Activated CD8-positive, alpha-beta memory T cell treated with anti-CD3 and anti-CD28 coated beads for 36 hours (primary cell): Measurements from ENCODE around the gene NEGR1. TPM values are rescaled to one million over a fixed set of nuclear protein-coding genes. Genes with fewer than 3 reads are reported as not detected.
"Not testable (repeated sequence)": the region's sequence is repeated elsewhere in the genome, so short reads cannot be mapped to it uniquely, and the experiment has no call there.

ENCODE experiments used
- CTCF ChIA-PET: fragments of 350-600 bp; sonication (Branson Sonifier 250); formaldehyde crosslinking; loops from one replicate; lab custom pipeline; 2021; ENCODE audit warnings: antibody characterized with exemption; lab: Charles Lee
- POLR2A ChIA-PET: fragments of 350-600 bp; sonication (Branson Sonifier 250); formaldehyde crosslinking; loops from one replicate; lab custom pipeline; 2021; ENCODE audit warnings: antibody characterized with exemption; lab: Charles Lee
- total RNA-seq, 2 experiments: library from RNA; stranded (reverse); gene quantifications; one replicate each; pipeline ENCODE4 v1.2.3, GENCODE V29; 2021

Gene NEGR1
- total RNA-seq, 2 experiments from 2014 or later, result not detected

DNA sequence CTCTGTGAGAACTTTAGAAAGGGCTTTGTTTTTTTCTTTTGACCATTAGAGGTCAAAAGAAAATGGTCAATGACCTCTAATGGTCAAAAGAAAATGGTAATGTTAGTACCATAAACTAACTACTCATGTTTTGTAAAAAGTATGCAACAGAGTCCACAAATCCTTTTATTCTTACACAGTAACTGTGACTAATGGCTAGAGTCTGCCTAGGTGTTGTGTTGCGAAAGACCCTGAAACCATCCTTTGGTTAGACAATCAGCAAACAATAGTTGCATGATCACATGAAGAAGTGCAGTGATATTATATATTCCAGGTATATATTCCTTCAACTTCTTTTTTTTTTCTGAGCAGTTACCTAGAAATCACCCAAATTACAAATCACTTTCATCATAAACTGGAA lies 40.9 kb downstream of the NEGR1 start:
- POLR2A ChIA-PET, result no interaction called here

DNA sequence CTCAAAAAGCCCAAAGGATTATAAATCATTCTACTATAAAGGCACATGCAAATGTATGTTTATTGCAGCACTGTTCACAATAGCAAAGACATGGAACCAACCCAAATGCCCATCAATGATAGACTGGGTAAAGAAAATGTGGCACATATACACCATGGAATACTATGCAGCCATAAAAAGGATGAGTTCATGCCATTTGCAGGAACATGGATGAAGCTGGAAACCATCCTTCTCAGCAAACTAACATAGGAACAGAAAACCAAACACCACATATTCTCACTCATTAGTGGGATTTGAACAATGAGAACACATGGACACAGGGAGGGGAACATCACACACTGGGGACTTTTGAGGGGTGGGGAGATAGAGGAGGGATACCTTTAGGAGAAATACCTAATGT lies 46.4 kb downstream of the NEGR1 start:
- POLR2A ChIA-PET, CTCF ChIA-PET: not testable (repeated sequence)

More for the DNA sequence above, 40.9 kb downstream of the NEGR1 start:
- CTCF ChIA-PET, result no interaction called here

DNA sequence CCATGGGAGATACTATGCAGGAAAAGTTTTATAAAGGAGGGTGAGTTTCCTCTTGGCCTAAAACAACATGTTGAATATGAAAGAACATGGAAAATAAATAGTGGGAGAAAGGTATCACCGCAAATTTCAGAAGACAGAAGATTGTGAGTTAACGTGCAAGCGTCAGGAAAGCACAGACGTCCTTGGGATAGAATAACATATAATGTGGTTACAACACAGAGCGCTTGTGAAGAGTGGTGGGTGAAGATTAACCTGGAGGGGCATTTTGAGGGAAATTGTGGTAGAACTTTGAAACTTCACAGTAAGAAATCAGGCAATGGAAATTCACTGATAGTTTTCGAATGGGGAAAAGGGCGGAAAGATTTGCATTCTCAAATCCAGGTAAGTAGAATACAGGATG lies 47.3 kb downstream of the NEGR1 start:
- ChIA-PET POLR2A (no interaction called here), CTCF (no interaction called here)

DNA sequence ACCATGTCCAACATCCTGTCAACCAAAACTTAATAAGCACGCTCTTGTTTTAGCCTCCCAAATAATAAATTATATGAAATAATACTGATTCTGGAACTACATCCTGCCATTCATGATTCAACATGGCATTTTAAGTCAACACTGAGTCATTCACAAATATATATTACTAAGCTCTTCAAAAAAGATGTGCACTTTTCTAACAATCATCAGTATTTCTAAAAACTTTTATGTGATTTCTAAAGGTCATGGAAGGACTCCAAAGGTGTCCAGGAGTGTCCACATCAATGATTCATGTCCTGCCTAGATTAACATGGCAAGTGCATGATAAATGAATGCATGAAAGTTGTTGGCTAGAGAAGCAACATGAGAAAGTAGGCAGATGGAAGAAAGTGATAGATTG lies 51.6 kb downstream of the NEGR1 start:
- CTCF ChIA-PET, result no interaction called here
- POLR2A ChIA-PET, result no interaction called here

DNA sequence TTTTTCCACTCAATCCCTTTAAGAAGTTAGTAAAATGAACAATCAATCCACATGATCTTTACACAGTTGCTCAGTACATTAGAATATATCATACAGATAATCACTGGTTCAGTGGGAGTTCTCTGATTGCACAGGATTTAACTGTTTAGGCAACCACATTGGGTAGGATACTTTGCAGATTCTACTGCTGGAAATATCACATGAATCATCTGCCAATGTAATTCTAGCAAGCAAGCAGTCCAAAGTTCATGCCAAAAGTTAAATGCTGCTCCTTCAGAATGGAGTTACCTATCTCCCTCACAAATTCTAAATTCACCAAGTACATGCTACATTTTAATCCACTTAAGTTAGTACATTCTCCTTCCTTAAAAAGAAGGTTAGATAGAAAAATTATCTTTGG lies 52.4 kb downstream of the NEGR1 start:
- CTCF ChIA-PET, result no interaction called here
- POLR2A ChIA-PET, result no interaction called here

DNA sequence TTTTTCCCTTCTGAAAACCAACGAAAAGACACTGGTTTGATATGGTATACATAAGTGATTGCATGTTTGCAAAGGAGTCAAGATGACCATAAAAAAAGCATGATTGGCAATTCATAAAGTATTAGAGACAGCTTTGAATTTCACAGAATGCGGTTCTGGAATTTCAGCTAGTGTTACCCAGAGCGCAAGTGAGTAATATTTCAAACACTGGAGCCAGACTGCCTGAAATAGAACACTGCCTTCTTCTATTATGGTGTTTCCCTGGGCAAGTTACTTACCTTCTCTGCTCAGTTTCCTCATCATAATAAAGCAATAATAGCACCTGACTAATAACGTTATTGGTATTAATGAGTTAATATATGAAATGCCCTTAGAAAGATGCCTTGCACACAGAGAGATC lies 54.7 kb downstream of the NEGR1 start:
- POLR2A ChIA-PET, result no interaction called here
- CTCF ChIA-PET, result no interaction called here

DNA sequence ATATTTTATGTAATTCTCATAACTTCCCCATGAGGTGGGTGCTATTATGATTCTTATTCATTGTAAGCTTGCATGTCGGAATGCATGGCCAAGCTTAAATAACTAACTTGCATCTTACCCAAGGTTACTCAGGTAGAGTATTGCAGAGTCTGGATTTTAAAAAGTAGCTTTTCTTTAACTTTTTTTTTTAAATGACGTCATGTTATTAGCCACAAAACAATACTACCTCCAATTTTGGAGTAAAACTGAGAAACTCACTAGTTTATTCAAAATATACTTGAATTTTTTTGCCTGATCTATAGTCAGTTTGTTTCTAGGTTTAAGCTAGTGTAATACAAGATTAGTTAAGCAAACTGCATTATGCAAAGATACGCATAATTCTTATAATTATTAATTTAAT lies 57.8 kb downstream of the NEGR1 start:
- POLR2A ChIA-PET, result no interaction called here
- CTCF ChIA-PET, result no interaction called here

DNA sequence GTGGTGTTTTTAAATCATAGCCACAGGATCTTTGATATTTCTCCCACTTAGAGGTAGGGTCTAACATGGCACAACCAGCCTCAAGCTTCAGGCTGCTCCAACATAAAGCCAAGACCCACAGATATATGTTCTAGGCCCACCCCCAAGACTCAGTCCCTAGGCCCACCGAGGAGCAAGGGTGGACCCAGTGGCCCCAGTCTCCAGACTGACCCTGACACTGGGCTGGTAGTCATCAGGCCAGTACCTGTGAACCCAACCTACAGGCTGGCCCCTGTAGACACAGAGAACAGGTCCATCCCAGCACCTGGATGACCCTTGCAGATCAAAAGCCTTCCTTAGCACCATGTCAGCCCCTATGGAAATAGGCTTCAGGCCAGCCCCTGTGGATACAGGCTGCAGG lies 60.5 kb downstream of the NEGR1 start:
- ChIA-PET CTCF (no interaction called here), POLR2A (no interaction called here)

DNA sequence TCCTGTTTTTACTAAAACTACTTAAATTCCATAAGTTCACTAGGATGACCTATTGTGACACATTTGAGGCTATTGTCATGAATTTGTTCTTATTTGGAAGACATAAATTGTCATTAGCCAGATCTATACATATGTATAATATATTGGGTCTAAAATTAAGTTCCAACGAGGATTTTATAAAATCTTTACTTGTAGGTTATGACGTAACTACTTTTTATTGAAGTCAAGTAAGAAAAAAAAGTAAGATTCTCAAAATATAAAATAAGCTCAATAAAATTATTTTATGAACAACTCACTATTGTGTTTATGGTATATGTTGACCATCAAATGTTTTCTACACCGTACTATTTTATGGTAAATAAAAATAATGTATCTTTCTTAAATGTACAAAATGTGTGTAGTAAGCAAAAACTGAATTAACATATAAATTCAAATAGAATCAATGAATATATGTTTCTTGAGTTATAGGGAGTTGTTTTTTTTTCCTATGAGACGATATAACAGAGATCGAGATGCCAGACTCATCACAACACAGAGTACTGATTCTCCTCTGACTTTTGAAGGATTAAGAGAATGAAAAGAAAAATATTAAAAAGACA lies 64.1 kb downstream of the NEGR1 start:
- ChIA-PET POLR2A (no interaction called here), CTCF (no interaction called here)

DNA sequence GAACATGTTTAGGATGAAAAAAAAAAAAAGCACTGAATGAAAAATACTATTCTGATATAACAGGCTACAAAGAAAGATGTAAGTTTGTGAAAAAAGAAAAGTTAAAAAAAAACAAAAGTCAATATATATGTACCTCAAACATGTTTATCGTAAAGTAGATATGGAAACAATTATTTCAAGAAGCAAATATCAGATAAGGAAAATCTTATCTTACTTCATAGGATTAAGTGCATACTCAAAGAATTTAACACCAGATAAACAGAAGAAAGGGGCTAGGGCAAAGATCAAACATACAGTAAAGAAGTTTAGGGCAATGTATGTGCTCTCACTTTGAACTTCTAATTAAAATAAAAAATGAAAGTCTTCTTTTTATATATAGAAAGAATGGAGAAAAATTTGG lies 75.3 kb downstream of the NEGR1 start:
- POLR2A ChIA-PET, result no interaction called here
- CTCF ChIA-PET, result no interaction called here

DNA sequence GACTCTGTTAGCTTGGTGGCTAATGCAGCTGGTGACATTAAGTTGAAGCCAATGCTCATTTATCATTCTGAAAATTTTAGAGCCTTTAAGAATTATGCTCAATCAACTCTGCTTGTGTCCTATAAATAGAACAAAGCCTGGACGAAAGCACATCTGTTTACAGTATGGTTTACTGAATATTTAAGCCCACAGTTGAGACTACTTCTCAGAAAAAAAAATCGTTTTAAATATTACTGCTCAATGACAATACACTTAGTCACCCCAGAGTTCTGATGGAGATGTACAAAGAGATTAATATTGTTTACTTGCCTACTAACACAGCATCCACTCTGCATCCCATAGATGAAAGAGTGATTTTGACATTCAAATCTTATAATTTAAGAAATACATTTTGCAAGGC lies 79.6 kb downstream of the NEGR1 start:
- CTCF ChIA-PET, result no interaction called here
- POLR2A ChIA-PET, result no interaction called here

DNA sequence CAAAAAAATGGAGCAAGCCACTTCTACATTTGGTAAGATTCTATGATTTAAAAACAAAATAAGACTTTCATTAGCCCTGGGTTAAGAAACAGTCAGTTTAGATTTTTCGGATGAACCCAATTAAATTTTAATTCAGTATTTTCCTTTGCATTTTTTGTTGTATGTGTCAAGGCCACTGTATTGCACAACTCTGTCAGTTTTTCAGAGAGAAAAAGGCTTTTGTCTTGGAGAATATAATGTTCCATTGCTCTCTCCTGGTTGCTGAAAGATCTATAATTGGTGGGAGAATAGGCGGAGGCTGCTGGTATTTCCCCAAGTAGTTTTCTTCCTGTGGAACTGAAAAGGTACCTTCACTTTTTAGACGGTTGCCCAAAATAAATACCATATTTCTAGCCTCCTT lies 84.6 kb downstream of the NEGR1 start:
- ChIA-PET CTCF (no interaction called here), POLR2A (no interaction called here)

DNA sequence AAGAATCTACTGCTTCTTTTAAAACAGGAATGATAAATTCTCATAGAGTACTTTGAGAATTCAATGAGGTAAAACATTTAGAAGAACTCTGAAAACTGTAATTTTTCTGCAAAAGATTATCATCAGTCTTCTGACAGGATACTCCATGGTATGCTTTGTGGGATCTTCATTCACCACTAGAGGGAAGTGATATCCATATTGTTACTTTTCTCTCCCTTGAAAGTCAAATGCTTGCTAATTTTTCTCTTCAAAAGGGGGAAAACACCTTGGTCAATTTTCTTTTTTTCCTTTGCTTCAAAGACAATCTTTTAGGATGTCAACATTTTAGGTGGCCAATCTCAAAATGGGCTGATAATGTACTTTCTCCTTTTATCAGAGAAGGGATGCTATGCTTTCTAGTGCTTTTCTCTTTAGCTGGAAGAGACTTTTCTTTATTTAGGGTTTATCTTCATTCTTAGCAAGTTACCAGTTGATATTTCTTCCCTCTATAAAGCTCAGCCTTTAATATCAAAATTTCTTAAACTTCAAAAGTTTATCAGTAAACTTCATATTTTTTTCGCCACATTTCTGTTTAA lies 95.5 kb downstream of the NEGR1 start:
- ChIA-PET POLR2A (no interaction called here), CTCF (no interaction called here)

DNA sequence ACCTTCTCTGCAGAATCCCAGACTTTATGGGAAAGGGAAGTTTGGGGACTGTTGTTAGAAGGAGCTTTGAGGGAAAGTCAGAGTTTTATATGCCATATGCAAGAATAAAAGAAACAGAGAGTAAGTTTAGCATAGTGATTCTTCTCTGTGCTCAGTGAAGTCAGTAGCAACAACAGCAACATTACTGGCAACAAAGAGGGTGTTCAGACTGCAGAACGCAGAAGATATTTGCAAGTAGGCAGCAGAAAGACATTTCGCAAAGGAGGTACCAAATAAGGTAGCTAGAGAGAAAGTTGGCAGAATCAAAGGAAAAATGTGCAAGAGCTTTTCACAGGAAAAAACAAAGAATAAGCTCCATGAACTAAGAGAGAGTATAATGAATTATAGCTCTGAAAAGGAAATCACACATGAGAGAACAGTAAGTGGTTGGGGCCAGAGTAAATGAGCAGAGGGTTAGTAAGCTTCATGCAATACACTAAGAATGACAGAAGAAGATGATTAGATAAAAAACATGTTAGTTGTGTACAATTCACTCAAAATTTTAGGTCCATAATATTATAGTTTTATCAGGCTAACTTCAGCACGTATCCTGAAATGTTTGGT lies 98.1 kb downstream of the NEGR1 start:
- CTCF ChIA-PET, result no interaction called here
- POLR2A ChIA-PET, result no interaction called here

DNA sequence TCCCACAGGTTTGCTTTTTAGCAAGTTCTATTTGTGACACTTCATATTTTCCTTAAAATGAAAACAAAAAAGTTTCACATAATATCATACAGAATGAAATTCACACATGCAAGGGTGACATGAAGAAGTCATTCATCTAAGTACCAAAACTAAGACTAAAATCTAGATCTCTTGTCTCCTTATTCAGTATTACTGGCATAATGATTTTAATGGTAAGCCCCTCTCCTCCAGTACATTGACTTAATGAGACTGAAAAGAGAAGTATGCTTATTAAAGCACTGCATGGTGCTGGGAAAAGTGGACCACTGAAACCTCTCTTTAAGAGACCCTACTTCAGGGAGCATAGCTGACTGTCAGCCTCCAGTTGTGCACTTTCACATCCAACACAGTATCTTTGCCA lies 99.5 kb downstream of the NEGR1 start:
- CTCF ChIA-PET, result no interaction called here
- POLR2A ChIA-PET, result no interaction called here

DNA sequence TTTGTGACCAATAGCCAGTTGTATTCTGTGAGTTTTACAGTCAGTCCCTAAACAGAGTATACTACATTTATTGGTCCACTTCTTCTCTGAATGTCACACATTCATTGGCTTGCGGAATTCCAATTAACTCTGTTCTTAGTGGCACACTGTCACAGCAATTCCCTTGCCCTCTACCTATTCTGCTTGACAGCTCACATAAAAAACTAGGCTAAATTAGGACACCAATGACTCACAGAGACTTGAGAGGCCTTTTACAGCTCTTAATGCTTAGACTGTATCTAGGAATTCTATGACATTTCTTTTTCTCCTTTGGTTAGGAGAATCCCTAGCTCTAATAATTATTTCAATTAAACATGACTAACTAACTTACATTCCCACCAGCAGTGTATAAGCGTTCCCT lies 104.1 kb downstream of the NEGR1 start:
- ChIA-PET POLR2A (no interaction called here), CTCF (no interaction called here)

DNA sequence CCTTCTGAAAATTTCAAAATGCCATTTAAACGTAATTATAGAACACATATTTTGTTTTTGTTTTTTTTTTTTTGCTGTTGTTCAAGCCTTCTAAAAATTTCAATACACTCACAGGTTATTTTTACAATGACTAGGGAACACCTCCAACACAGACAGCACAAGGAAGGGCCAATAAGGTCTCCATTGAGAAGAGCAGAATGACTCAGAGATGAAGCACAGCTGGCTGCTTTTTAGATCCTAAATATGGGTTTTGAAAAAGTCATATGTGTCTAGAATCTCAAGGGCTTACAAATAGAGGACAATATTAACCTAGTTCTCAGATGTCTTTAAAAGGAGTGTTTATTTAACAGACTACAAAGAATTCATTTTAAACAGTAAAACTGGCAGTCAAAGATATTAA lies 104.6 kb downstream of the NEGR1 start:
- POLR2A ChIA-PET, result no interaction called here

DNA sequence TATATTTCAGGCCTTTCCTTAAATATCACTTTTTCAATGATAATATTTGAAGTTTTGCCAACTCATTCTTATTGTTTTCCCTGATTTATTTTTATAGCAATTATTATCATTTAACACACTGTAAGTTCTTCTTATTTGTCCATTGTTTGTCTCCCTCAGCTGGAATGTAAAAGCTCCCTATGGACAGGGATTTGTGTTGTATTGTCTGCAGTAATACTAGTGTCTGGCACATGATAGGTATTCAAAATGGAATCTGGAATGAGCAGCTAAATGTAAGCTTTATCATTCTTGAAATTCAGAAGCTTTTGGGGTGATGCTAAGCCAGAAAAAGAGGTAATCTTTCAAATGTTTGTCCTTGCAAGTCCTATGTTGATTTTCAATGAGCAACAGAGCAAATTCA lies 112.1 kb downstream of the NEGR1 start:
- ChIA-PET POLR2A (no interaction called here), CTCF (no interaction called here)

More for the DNA sequence above, 104.6 kb downstream of the NEGR1 start:
- CTCF ChIA-PET, result no interaction called here

DNA sequence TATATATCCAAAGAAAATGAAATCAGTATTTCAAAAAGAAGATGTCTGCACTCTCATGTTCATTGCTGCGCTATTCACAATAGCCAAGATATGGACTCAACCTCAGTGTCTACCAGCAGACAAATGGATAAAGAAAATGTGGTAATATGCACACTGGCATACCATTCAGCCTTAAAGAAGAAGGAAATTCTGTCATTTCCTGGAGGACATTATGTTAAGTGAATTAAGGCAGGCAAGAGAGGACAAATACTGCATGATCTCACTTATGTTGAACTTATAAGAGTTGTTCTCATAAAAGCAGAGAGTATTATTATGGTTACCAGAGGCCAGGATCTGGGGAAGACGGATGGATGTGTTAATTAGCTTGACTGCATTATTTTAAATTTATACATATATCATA lies 115.9 kb downstream of the NEGR1 start:
- ChIA-PET POLR2A (no interaction called here), CTCF (no interaction called here)

DNA sequence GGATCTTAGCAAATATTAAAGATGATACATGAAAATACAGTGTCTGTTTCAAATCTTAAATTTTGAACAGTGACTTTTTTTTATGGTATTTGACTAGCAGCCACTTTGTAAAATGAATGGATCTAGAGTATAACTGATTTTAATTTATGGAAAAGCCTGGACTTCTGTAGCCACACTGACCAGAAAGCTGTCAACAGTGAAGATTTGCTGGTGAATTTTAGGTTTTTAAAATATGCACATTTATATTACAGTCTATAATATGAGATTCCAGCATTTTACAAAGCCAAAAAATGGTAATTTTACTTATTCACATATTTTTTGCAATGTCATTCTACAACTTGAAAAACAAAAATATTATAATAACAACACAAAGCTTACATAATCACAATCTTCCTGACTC lies 131.8 kb downstream of the NEGR1 start:
- ChIA-PET POLR2A (no interaction called here), CTCF (no interaction called here)

DNA sequence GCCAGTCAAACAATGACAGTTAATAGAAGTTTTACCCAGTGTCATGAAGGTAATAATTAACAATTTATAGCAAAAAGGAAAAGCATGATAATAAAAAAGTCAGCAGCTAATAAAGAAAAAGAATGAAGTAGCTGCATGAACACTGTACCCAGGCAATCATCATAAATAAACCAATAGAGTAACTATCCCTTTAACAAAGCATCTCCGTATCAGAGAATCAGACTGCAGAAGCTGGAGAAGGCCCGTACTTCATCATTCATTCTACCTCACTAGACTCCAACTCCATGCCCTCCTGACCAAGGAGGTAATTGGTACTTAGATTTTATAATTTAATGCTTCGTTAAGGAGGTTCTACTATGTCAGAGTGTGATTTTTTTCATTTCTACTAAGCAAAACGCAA lies 140.5 kb downstream of the NEGR1 start:
- ChIA-PET POLR2A (no interaction called here), CTCF (no interaction called here)

DNA sequence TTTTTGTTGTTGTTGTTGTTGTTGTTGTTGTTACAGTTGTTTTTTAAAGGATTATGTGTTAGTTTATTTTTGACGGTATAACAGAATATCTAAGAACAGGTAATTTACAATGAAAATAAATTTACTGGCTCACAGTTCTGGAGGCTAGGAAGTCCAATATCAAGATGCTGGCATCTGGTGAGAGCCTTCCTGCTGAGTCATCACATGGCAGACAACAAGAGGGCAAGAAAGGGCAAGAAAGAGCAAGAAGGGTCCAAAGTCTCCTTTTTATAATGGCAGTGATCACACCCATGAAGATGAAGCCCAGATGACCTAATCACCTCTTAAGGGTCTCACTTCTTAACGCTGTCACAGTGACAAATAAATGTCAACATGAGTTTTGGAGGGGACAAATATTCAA lies 142.1 kb downstream of the NEGR1 start:
- ChIA-PET CTCF (no interaction called here), POLR2A (no interaction called here)
